PFSK-1 (cell line): ENCODE results near the gene GPR180.

Source experiments
- SIN3A ChIP-seq: IDR thresholded peaks from 2 replicates; pipeline ENCODE4 v1.6.1; 2012; ENCODE audit warnings: mild to moderate bottlenecking, low read length, moderate library complexity, borderline replicate concordance; ENCODE audit not compliant: insufficient read depth
- TF ChIP-seq, protein P1 (sequence below), 2 experiments: IDR thresholded peaks; 2 replicates each; pipeline versions ENCODE4 v1.6.1 to v1.8.0; 2011 to 2012; ENCODE audit warnings: low read depth in 2 of 2, low read length in 2 of 2, control low read depth in 1 of 2, inconsistent platforms in 1 of 2, mild to moderate bottlenecking in 1 of 2, moderate library complexity in 1 of 2; ENCODE audit not compliant: insufficient read depth in 1 of 2

DNA sequence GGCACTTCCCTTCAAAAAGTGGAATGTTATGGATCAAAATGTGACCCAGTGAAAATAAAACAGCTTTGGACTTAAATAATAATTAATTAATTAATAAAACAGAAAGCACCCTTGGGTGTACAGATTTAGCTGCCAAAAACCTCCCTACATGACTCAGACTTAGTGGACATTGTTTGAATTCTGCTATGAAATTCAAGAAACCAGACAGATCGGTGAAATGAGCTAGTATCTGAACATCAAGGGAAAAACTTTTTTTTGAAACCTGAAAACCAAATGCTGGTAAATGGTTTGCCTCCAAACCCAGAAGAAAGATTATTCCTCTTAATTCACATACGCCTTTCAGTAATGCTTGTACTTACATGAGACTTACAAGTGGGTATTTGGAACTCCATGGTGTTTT, 77.2 kb downstream of the GPR180 start:
- TF ChIP-seq, protein P1, sequence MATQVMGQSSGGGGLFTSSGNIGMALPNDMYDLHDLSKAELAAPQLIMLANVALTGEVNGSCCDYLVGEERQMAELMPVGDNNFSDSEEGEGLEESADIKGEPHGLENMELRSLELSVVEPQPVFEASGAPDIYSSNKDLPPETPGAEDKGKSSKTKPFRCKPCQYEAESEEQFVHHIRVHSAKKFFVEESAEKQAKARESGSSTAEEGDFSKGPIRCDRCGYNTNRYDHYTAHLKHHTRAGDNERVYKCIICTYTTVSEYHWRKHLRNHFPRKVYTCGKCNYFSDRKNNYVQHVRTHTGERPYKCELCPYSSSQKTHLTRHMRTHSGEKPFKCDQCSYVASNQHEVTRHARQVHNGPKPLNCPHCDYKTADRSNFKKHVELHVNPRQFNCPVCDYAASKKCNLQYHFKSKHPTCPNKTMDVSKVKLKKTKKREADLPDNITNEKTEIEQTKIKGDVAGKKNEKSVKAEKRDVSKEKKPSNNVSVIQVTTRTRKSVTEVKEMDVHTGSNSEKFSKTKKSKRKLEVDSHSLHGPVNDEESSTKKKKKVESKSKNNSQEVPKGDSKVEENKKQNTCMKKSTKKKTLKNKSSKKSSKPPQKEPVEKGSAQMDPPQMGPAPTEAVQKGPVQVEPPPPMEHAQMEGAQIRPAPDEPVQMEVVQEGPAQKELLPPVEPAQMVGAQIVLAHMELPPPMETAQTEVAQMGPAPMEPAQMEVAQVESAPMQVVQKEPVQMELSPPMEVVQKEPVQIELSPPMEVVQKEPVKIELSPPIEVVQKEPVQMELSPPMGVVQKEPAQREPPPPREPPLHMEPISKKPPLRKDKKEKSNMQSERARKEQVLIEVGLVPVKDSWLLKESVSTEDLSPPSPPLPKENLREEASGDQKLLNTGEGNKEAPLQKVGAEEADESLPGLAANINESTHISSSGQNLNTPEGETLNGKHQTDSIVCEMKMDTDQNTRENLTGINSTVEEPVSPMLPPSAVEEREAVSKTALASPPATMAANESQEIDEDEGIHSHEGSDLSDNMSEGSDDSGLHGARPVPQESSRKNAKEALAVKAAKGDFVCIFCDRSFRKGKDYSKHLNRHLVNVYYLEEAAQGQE (IDR thresholded peaks at IDR 0.05; ENCODE audit: insufficient read depth in 1 of 2, low read depth in 2 of 2, low read length in 2 of 2) = no peak
- TF ChIP-seq SIN3A = no peak
